Measurements from ENCODE around the gene CLCN7.

CLCN7 gene

DNA sequence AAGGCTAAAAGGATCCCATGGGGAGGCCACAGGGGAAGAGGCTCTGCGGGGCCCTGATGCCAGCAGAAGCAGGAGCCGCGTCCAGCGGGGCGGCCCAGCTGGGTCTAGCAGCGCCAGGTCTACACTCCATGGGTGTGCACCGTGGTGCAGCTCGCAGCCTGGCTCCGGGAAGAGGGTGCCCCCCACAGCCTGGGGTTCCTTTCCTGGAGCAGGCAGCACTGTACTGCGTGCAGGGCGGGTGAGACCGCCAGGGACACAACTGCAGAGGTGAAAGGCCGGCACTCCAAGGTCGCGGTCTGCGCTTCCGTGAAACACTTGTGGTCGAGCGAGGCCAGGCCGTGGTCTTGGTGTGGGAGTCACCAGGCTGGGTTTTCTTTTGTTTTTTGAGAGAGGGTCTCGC lies 24.0 kb downstream of the CLCN7 start:
- DNase-seq (ENCODE audit: low read depth), result no peak
- no peak overlapping the region for H3K4me3 ChIP-seq (ENCODE audit: low read depth, low read length)
- TF ChIP-seq, protein P1, sequence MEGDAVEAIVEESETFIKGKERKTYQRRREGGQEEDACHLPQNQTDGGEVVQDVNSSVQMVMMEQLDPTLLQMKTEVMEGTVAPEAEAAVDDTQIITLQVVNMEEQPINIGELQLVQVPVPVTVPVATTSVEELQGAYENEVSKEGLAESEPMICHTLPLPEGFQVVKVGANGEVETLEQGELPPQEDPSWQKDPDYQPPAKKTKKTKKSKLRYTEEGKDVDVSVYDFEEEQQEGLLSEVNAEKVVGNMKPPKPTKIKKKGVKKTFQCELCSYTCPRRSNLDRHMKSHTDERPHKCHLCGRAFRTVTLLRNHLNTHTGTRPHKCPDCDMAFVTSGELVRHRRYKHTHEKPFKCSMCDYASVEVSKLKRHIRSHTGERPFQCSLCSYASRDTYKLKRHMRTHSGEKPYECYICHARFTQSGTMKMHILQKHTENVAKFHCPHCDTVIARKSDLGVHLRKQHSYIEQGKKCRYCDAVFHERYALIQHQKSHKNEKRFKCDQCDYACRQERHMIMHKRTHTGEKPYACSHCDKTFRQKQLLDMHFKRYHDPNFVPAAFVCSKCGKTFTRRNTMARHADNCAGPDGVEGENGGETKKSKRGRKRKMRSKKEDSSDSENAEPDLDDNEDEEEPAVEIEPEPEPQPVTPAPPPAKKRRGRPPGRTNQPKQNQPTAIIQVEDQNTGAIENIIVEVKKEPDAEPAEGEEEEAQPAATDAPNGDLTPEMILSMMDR (conservative IDR thresholded peaks at IDR 0.05; ENCODE audit: low read depth, low read length), result no peak

DNA sequence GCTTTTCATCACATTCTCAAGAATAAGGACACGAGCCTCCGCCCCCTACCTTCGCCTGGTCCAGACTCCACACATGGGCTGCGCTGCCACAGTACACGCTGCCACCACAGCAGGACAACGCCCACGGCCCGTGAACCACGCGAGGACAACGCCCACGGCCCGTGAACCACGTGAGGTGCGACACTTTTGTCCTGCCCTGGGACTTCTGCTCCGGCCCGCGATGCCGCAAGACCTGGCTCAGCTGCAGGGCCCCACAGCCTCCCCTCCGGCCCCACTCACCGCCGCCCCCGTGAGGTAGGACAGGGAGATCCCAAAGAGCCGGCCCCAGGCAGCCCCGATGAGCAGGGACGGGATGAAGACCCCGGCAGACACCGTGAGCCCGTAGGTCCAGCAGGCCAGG lies 24.6 kb downstream of the CLCN7 start:
- H3K4me3 ChIP-seq (ENCODE audit: low read depth, low read length), result no peak overlapping the region
- TF ChIP-seq, protein P1 (conservative IDR thresholded peaks at IDR 0.05; ENCODE audit: low read depth, low read length), result peak; percentile 9
- DNase-seq (ENCODE audit: low read depth), result no peak

DNA sequence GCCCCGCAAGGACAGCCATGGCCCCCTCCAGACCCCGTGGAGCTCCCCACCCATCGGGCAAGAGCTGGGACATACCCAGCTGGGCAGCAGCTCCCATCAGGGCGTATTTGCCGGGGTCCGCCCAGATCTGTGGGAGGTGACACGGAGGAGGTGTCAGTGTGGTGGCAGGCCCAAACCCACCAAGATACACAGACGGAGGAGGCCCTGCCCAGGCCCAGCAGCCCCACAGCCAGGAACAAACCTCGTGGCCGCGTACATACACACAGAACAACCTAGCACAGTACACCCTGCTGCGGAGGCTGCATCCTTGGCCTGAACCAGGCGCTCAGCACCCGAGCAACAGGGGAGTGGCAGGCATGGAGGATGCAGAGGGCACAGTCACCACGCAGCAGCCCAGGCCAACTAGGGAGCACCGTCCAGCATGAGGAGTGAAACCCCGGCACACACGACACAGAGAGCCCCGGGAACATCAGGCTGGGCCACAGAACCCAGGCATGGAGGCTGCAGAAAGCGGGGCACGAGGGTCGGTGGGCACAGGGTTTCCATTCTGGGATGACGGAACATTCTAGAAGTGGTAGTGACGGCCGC lies 25.5 kb downstream of the CLCN7 start:
- TF ChIP-seq, protein P1 (conservative IDR thresholded peaks at IDR 0.05; ENCODE audit: low read depth, low read length), result no peak
- no peak overlapping the region for H3K4me3 ChIP-seq (ENCODE audit: low read depth, low read length)
- no peak for DNase-seq (ENCODE audit: low read depth)

DNA sequence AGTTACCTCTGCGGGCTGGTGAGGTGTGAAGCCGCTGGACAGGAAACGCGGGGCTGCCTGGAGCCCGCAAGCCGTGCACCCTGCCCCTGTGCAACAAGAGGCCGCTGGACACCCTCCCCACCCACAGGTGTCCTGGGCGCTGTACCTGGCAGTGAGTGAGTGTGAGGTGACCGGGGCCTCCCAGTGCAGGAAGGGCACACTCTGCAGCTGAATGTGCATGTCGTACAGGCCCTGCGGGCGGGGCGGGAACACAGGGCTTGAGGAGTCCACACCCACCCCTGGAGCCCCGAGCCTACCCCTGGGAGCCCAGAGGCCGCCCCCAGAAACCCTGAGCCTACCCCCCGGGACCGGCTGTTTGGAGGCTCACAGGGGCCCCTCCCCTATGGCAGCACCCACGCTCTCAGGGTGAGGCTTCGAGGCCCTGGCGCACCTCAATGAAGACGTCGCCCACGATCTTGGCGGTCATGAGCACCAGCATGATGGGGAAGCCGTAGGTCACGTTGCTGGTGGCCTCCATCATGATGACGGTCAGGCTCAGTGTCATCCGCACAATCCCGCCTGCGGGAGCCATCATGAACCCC lies 26.2 kb downstream of the CLCN7 start:
- TF ChIP-seq, protein P1 (conservative IDR thresholded peaks at IDR 0.05; ENCODE audit: low read depth, low read length), result no peak
- no peak for DNase-seq (ENCODE audit: low read depth)
- H3K4me3 ChIP-seq (ENCODE audit: low read depth, low read length), result no peak overlapping the region

DNA sequence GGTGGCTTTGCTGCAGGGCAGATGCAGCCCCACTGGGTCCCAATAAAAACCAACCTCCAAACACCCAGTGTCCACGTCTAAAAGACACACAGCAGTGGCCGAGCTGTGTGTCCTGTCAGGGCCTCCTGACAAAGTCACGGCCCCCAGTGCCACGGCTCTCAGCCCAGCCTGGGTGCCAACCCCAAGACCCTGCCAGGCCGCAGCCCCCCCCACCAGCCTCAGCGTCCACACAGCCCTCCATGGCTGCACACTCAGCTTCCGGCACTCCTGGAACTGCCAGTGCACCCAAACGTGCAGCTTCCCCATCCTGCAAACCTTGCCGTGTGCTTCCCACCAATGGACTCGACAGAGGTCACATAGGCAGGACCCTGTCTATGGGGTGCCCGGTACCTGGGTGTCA lies 26.9 kb downstream of the CLCN7 start:
- TF ChIP-seq, protein P1 (conservative IDR thresholded peaks at IDR 0.05; ENCODE audit: low read depth, low read length), result no peak
- H3K4me3 ChIP-seq (ENCODE audit: low read depth, low read length), result no peak overlapping the region
- no peak for DNase-seq (ENCODE audit: low read depth)

DNA sequence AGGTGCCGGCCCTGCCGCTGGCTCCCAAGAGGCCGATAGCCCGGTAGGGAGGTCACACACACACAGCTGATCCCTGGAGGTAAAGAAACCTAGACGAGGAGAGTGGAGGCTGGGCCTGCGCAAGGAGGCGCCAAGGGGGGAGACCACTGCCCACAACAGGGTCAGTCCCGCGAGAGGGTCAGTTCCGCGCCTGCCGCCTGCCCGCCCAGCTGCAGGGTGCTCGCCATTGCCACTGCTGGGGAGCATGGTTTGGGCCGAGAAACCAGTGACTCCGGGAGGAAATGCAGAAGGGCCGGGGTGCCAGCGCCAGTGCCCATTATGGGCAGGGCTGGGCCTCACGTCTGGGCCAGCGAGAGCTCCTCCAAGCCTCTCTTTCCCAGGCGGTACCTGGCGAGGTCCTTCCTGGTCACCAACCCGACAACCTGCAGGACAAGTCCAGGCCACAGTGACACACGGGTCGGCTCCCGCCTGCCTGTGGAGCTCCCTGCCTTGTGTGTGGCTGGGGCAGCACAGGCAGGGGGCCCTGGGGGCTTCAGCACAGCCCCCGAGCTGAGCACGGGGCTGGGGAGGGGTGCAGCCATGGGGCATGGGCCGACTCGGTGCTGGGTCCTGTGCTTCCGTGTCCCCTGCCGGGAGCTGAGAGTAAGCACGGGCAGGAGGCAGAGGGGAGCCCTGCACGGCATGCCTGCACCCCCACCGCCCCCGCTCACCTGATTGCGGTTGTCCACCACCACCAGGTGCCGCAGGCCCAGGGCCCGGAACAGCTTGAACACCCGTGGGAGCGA lies 28.3 kb downstream of the CLCN7 start:
- TF ChIP-seq, protein P1 (conservative IDR thresholded peaks at IDR 0.05; ENCODE audit: low read depth, low read length), result no peak
- DNase-seq (ENCODE audit: low read depth), result no peak
- H3K4me3 ChIP-seq (ENCODE audit: low read depth, low read length), result no peak overlapping the region
